ENCODE measurements around the gene ZG16B.

ZG16B gene

DNA sequence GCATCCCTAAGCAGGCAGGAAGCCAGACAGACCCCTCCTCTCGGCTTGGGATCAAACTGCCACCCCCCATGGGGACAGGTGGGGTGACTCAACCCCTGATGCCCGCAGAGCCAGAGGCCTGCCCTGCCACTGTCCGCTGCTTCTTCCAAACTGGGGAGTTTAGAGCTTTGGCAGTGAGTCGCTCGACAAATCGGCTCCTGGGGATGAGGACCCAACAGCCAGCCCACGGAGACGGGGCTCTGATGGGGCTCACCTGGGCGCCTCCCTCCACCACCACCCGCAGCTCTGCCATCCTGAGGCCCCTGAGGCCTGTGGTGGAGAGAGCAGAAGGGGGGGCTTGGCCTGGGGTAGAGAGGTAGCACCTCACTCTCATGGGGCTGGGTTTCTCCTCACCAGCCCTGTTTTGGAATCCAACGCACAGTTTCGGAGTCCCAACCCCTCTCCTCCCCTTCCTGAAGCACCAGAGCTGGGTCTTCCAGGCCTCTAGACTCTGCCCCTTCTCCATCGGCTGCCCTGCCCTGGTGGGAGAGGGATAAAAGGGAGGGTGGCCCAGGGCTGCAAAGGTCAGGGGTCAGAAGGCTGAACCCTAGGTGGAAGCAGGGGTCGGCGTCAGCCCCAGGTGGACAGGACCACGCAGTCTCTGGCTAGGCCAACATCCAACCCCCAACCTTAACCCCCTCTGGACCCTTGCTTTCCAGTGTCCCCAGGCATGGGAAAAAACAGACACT, 22.1 kb downstream of the ZG16B start (continued):
- TF ChIP-seq, protein P1, sequence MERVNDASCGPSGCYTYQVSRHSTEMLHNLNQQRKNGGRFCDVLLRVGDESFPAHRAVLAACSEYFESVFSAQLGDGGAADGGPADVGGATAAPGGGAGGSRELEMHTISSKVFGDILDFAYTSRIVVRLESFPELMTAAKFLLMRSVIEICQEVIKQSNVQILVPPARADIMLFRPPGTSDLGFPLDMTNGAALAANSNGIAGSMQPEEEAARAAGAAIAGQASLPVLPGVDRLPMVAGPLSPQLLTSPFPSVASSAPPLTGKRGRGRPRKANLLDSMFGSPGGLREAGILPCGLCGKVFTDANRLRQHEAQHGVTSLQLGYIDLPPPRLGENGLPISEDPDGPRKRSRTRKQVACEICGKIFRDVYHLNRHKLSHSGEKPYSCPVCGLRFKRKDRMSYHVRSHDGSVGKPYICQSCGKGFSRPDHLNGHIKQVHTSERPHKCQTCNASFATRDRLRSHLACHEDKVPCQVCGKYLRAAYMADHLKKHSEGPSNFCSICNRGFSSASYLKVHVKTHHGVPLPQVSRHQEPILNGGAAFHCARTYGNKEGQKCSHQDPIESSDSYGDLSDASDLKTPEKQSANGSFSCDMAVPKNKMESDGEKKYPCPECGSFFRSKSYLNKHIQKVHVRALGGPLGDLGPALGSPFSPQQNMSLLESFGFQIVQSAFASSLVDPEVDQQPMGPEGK (CRISPR knock-in tag; IDR thresholded peaks at IDR 0.05; ENCODE audit: borderline replicate concordance), result no peak

DNA sequence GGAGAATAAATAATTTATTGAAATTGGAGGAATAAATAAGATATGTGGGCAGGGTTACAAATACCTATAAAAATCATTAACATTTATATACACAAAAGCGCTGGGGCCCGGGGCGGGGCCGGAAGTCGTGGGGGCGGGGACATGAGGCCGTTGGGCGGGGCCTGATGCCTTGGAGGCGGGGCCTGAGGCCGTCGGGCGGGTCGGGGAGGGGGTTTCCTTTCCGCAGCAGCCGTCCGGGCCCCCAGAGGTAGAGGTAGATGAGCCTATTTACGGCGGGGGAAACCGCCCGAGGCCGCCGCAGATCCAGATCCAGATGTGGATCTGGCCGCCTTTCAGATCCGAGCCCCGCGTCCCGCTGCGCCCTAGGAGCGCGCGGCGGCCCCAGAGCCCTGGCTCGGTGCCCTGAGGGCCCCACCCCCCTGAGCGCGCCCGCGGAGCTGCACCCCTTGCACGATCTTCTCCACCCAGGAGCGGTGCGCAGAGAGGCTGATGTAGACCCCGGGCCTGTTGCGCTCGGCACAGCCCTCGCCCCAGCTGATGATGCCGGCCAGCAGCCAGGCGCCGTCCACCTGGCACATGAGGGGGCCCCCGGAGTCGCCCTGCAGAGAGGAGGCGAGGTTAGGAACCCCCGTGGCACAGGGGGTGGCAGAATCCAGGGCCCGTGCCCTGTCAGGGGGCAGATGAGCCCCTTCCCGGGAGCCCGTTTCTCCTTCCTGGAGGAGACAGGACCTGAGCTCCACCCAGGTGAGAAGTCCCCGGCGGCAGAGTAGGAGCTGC, 22.8 kb downstream of the ZG16B start:
- TF ChIP-seq OSR1 (CRISPR knock-in tag; IDR thresholded peaks at IDR 0.05) (no peak), TCF4 (CRISPR knock-in tag; IDR thresholded peaks at IDR 0.05; ENCODE audit: borderline replicate concordance) (no peak), ZNF565 (CRISPR knock-in tag; conservative IDR thresholded peaks at IDR 0.05; ENCODE audit: low read depth) (no peak)
- TF ChIP-seq, protein P2, sequence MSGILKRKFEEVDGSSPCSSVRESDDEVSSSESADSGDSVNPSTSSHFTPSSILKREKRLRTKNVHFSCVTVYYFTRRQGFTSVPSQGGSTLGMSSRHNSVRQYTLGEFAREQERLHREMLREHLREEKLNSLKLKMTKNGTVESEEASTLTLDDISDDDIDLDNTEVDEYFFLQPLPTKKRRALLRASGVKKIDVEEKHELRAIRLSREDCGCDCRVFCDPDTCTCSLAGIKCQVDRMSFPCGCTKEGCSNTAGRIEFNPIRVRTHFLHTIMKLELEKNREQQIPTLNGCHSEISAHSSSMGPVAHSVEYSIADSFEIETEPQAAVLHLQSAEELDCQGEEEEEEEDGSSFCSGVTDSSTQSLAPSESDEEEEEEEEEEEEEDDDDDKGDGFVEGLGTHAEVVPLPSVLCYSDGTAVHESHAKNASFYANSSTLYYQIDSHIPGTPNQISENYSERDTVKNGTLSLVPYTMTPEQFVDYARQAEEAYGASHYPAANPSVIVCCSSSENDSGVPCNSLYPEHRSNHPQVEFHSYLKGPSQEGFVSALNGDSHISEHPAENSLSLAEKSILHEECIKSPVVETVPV (CRISPR knock-in tag; IDR thresholded peaks at IDR 0.05), result no peak
- TF ChIP-seq, protein P3, sequence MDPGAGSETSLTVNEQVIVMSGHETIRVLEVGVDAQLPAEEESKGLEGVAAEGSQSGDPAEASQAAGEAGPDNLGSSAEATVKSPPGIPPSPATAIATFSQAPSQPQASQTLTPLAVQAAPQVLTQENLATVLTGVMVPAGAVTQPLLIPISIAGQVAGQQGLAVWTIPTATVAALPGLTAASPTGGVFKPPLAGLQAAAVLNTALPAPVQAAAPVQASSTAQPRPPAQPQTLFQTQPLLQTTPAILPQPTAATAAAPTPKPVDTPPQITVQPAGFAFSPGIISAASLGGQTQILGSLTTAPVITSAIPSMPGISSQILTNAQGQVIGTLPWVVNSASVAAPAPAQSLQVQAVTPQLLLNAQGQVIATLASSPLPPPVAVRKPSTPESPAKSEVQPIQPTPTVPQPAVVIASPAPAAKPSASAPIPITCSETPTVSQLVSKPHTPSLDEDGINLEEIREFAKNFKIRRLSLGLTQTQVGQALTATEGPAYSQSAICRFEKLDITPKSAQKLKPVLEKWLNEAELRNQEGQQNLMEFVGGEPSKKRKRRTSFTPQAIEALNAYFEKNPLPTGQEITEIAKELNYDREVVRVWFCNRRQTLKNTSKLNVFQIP (CRISPR knock-in tag; IDR thresholded peaks at IDR 0.05; ENCODE audit: borderline replicate concordance, low read depth), result no peak
- ATAC-seq, result no peak; the same call in 2 of the 3 replicates

DNA sequence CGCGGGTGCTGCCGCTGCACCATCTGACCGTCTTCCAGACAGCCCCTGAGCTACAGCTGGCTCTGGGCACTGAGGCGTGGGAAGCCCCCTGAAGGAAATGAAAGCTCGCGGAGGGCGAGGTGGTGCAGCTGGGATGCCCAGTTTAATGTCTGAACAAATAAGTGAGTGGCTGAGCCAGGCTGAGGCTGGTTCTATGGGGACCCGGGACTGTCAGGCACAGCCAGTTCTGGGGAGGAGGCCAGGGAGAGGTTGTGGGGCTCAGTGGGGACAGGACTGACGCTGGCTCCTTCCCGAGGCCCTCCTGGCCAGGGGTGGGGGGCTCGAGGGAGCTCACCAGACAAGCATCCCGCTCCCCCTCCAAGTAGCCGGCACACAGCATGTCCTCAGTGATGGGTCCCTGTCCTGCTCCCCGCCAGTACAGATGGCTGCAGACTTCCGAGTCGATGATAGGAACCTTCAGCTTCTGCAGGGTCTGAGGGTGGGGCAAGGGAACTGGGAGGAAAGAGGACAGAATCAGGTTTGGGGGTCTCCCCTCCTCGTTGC, 23.5 kb downstream of the ZG16B start:
- TF ChIP-seq, protein P3 (CRISPR knock-in tag; IDR thresholded peaks at IDR 0.05; ENCODE audit: borderline replicate concordance, low read depth), result no peak
- TF ChIP-seq ISL1 (CRISPR knock-in tag; IDR thresholded peaks at IDR 0.05) (no peak), TCF4 (CRISPR knock-in tag; IDR thresholded peaks at IDR 0.05; ENCODE audit: borderline replicate concordance) (no peak), GLIS3 (CRISPR knock-in tag; IDR thresholded peaks at IDR 0.05) (no peak), PPARA (CRISPR knock-in tag; IDR thresholded peaks at IDR 0.05; ENCODE audit: borderline replicate concordance) (no peak), ZNF565 (CRISPR knock-in tag; conservative IDR thresholded peaks at IDR 0.05; ENCODE audit: low read depth) (no peak)
- TF ChIP-seq, protein P1 (CRISPR knock-in tag; IDR thresholded peaks at IDR 0.05; ENCODE audit: borderline replicate concordance), result no peak
- TF ChIP-seq, protein P4, sequence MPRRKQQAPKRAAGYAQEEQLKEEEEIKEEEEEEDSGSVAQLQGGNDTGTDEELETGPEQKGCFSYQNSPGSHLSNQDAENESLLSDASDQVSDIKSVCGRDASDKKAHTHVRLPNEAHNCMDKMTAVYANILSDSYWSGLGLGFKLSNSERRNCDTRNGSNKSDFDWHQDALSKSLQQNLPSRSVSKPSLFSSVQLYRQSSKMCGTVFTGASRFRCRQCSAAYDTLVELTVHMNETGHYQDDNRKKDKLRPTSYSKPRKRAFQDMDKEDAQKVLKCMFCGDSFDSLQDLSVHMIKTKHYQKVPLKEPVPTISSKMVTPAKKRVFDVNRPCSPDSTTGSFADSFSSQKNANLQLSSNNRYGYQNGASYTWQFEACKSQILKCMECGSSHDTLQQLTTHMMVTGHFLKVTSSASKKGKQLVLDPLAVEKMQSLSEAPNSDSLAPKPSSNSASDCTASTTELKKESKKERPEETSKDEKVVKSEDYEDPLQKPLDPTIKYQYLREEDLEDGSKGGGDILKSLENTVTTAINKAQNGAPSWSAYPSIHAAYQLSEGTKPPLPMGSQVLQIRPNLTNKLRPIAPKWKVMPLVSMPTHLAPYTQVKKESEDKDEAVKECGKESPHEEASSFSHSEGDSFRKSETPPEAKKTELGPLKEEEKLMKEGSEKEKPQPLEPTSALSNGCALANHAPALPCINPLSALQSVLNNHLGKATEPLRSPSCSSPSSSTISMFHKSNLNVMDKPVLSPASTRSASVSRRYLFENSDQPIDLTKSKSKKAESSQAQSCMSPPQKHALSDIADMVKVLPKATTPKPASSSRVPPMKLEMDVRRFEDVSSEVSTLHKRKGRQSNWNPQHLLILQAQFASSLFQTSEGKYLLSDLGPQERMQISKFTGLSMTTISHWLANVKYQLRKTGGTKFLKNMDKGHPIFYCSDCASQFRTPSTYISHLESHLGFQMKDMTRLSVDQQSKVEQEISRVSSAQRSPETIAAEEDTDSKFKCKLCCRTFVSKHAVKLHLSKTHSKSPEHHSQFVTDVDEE (CRISPR knock-in tag; IDR thresholded peaks at IDR 0.05), result no peak
- TF ChIP-seq, protein P2 (CRISPR knock-in tag; IDR thresholded peaks at IDR 0.05), result no peak
- ATAC-seq, result no peak

Measured in SK-N-SH treated with all-trans-retinoic acid at 6 μM for 48 hours (cell line).